NCI-H345 treated with DMSO at 0.1 percent for 48 hours (cell line): ENCODE results near the gene LENG1.
"Not testable (repeated sequence)": the region's sequence is repeated elsewhere in the genome, so short reads cannot be mapped to it uniquely, and the experiment has no call there.

Experiments
- DNase-seq: peaks from one replicate; lab custom pipeline; 2025; ENCODE audit not compliant: unreplicated experiment; lab: John Stamatoyannopoulos, UW

LENG1 gene

DNA sequence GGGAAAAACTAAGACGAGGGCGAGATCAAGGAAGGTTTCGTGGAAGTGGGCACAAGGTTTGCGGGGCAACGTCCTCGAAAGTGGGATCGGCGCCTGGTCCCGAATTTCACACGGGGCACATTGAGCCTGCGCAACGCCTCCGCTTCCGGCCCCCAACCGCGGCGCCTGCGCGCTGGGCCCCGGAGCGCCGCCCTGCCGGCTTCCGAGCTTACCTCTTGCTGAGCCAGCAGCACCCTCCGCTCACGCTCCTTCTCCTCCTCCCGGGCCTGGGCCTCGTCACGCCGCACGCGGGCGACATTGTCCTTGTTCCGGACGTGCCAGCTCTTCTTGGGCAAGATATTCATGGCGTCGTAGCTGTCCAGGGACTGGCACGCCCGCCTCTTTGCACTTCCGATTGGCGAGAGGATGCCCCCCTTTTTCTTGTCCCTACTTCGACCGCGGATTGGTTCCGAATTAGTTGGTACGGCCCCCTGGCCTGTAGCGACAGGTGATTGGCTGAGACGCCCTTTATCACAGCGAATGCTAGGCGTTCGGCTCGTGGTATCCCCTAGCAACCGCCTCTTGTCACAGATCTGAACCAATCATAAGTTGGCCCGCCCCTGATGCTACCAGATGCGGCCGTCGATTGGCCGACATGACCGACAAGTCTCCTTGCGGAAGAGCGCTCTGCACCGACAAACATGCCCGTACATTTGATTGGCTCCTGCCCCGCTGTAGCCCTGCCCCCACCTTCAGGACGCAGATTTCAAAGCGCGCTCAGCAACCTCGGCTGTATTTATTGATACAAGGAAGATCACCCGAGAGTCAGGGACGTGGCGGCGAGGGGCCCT lies at the start of gene LENG1:
LENG1 (minus strand) TSS at position 370 of the 830 bp plus-strand sequence; CDS start at position 344, 26 bp downstream.
- DNase-seq: peak; percentile 94

DNA sequence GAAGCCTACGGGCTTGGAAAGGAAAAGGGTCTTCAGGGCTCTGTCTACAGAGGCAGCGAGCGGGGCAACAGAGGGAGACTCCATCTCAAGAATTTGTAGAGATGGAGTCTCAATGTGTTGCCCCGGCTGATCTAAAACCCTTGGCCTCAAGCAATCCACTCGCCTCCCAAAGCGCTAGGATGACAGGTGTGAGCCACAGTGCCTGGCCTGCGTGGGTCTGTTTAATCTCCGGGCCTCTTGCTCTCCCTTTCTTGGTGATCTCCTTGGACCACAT lies 49.2 kb upstream of the LENG1 start:
- no peak for DNase-seq

DNA sequence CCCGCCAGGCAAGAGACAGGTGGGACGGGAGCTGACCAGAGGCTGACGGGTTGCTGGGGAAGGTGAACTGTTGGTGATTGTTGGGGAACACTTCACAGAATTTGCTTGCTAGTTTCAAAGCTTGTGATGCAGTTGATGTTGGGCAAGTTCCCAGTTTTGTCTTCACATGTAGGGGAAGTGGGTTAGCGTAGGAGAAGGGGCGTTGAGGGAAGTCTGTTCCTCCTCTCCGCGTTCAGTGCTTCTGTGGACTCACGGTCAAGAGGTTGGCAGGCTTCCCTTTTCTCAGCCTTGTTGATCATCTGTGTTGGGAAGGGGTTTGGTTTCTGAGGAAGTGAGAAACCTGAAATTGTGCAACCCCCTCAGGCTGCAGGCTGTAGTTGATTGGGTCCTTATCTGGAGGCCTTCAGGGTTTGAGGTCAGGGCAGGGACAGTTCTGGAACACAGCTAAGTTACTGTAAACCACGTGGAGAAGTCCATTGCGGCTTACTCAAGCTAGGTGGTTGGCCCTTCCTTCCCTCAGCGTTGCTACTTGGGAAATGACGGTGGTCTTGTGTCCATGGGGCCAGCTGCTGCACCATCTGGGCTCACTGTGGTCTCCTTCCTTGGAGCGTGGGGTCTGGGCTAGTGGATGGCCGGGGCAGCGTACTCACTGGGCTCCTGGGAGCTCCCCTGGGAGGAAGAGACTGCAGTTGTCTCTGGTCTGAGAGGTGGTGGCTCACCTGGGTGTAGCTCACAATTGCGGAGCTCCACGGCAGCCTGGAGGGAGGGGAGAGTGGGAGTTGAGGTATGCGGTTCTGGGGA lies 48.7 kb upstream of the LENG1 start:
- DNase-seq: no peak

DNA sequence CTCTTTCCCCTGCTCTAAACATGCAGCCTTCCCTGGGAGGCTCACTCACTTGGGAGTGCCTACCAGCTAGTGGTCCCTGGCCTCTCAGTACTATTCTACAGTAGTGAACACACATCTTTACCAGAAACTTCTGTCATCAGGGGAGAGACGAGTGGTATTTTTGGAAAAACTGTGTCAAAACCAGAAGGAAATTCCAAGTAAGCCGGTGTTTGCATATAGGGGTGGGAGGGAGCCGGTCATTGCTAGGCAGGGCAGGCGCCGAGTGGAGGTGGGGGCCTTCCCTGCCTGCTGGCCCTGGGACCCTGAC lies 48.1 kb upstream of the LENG1 start:
- no peak for DNase-seq

DNA sequence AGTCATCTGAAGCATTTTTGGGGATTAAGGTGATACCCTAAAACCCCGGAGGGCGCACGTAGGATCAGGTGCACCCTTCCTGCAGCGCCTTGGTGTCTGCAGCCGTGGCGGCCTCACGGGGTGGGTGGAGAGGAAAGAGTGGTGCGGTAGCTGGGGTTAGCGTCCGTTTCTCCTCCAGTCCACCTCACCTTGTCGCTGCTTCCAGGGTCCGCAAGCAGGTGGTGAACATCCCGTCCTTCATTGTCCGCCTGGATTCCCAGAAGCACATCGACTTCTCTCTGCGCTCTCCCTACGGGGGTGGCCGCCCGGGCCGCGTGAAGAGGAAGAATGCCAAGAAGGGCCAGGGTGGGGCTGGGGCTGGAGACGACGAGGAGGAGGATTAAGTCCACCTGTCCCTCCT lies 47.7 kb upstream of the LENG1 start:
- not testable (repeated sequence) for DNase-seq

DNA sequence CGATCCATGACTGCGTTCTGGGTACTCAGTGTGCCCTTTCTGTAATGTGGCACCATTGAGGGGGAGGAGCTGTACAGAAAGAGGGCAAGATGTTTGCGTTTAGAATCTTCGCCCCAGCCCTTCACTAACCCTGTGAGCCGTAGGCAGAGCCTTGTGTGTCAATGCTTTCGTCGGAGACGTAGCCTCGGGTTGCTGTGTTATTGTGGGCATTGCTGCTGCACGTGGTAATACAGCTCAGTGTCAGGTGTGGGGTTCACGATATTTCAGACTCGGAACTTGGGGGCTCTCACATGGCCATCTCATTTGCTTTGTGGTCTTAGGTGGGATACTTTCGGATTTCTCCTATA lies 47.3 kb upstream of the LENG1 start:
- no peak for DNase-seq

DNA sequence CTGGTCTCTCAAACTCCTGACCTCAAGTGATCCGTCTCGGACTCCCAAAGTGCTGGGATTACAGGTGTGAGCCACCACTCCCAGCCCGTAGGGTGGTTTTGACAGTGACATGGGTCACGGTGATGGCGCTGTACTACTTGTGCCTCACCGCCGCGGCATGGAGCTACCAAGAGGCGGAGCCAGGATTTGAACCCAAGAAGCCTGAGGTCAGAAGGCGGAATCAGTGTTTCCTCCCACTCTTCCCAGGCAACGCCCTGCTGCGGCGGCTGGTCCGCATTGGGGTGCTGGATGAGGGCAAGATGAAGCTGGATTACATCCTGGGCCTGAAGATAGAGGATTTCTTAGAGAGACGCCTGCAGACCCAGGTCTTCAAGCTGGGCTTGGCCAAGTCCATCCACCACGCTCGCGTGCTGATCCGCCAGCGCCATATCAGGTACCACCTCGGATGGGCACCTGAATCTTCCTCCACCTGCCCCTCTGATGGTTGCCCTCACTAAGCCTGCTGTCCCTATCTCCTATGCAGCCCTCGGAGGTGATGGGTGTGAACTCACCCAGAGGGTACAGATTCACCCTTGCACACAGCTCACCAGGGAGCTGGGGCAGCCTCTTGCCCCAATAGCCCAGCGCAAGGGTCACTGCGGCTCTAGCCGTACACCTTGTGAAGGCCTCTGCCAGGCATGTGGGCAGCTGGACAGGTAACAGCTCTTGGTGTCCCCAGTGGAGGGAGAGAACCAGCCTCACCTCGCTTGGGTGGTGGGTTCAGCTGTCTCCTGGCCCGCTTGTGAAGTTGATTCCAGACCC lies 46.7 kb upstream of the LENG1 start:
- DNase-seq: no peak

DNA sequence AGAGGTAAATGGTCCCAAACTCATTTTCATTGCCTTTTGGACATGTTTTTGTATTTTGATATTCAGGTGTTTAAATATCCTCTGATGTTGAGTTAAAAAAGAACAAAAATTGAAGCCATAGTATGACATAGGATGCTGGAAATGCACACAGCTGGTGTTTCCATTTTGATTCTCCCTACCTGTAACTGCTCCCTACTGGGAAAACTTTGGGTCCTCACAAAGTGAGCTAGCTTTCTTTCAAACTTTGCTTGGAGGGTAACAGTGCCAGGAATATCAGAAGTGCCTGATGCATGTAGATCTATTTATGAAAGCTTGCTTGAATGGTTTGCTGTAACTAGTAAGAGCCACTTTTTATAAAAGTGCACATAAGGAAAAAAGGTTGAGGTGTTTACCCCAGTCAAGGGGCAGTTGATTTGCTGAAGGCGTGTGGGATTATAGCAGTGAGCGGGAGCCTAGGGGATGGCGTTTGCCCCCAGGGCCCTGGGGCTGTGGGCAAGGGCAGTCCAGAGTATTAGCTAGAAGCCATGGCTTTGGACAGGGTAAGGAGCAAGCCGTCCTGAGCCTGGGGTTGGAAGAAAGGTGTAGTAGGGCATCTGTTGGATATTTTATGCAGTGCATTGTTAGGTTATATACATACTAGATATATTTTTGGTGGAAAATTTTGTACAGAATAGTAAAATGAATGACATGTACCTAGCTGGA lies 45.4 kb upstream of the LENG1 start:
- no peak for DNase-seq

DNA sequence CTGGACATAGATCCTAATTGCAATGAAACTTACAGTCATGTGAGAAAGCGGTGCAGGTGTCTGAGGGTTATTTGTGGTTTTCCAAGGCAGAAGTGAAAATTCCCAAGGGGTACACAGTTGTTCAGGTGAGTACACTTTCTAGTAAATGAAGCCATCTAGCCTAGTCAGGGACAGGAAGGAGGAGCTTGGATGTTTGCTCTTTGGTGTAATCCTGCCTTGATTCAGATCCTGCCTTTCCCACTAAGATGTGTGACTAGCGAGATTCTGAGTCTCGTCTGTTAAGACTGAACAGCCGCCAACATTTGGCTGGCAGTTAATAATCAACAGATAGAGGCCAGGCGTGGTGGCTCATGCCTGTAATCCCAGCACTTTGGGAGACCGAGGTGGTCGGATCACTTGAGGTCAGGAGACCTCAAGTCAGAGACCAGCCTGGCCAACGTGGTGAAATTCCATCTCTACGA lies 43.7 kb upstream of the LENG1 start:
- no peak for DNase-seq

DNA sequence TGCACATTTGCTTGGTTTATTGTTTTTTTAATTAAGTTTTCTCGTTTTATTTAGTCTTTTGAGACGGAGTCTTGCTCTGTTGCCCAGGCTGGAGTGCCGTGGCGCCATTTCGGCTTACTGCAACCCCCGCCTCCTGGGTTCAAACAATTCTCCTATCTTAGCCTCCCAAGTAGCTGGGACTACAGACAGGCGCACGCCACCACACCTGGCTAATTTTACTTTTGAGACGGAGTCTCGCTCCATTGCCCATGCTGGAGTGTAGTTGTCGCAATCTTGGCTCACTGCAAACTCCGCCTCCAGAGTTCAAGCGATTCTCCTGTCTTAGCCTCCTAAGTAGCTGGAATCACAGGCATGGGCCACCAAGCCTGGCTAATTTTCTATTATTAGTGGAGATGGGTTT lies 42.5 kb upstream of the LENG1 start:
- DNase-seq: no peak

DNA sequence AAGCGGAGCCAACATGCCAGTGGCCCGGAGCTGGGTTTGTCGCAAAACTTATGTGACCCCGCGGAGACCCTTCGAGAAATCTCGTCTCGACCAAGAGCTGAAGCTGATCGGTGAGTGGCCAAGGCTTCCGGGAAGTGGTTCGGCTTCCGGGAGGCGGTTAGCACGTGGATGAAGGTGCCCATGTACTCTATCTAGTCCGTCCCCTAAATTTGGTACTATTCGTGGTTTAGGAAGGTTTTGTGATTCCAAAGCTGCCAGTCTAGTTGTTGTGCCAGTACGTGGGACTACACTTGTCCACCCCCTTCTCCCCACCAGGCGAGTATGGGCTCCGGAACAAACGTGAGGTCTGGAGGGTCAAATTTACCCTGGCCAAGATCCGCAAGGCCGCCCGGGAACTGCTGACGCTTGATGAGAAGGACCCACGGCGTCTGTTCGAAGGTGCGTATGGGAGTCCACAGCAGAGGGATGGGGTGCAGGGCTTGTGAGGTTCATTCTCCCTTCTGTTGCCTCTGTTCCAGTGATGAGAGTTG lies 41.7 kb upstream of the LENG1 start:
- no peak for DNase-seq

DNA sequence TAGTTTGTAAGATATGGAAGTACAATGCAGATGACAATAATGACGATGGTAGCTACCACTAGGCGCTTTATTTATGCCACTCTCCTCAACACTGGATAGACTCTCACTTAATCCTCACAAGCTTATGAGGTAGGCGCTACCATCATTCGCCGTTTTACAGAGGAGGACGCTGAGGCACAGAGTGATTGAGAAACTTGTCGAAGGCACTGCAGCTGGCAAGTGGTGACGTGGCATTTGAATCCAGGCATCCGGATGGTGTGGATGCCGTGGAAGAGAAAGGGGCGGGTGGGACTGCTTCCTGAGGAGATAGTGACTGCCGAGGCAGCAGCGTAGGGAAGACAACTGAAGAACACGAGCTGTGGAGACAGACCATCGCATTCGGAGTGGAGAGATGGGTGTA lies 39.9 kb upstream of the LENG1 start:
- DNase-seq: no peak

DNA sequence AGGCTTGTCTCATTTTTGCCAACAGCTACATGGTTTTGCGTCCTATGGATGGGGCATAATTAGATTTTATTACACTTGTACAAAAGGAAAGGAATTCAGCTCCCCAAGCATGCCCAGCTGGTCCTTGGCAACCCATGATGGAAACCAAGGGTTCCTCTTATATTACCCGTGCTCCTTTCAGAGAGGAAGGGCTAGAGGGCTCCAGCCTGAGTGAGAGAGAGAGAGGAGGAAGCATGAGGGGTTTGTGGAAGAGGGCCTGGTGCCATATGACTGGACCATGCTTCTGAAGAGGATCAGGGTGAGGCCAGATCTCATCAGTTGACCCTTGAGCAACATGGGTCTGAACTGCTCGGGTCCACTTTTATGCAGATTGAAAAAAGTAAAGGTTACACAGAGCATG lies 37.6 kb upstream of the LENG1 start:
- DNase-seq: no peak

DNA sequence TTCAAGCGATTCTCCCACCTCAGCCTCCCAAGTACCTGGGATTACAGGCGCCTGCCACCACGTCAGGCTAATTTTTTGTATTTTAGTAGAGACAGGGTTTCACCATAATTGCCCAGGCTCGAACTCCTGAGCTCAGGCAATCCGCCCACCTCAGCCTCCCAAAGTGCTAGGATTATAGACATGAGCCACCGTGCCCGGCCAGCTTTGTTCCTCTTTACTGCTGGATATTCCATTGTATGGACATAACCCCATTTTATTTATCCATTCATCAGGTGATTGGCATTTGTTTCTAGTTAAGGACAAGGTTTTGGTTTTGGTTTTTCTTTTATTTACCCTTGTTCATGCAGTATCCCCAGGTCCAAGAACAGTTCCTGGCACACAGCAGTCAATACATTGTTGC lies 37.0 kb upstream of the LENG1 start:
- DNase-seq: no peak

DNA sequence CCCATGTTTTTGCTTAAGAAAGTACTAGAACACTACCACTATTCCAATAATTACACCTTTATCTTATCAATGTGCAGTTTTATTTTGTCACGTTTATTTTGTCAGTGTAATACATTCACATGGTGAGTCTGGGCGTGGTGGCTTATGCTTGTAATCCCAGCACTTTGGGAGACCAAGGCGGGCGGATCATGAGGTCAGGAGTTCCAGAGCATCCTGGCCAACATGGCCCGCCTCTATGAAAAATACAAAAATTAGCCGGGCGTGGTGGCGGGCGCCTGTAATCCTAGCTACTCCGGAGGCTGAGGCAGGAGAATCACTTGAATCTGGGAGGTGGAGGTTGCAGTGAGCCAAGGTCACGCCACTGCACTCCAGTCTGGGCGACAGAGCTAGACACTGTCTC lies 34.9 kb upstream of the LENG1 start:
- not testable (repeated sequence) for DNase-seq

DNA sequence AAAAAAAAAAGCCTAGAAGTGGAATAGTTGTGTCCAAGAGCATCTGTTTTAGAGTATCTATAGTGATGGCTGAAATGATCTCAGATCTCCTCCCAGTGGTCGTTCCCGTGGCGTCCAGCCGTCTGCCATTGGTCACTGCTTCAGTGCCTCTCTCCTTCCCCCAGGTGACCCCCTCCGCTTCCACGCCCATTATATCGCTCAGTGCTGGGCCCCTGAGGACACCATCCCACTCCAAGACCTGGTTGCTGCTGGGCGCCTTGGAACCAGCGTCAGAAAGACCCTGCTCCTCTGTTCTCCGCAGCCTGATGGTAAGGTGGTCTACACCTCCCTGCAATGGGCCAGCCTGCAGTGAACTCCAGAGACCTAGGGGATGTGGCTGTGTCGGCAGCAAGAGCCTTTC lies 33.5 kb upstream of the LENG1 start:
- DNase-seq: no peak

DNA sequence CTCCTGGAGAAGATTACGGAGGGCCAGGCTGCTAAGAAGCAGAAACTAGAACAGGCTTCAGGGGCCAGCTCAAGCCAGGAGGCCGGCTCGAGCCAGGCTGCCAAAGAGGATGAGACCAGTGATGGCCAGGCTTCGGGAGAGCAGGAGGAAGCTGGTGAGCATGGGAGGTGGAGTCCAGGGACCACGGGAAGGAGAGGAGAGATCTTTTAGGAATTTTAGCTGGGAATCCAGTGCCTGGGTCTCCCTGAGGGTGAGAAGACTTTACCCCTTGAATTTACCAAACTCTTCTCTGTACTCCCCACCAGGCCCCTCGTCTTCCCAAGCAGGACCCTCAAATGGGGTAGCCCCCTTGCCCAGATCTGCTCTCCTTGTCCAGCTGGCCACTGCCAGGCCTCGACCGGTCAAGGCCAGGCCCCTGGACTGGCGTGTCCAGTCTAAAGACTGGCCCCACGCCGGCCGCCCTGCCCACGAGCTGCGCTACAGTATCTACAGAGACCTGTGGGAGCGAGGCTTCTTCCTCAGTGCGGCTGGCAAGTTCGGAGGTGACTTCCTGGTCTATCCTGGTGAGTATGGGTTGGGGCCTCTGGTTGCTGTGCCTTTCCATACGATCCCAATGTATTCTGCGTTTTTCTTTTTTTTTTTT lies 32.4 kb upstream of the LENG1 start:
- no peak for DNase-seq

DNA sequence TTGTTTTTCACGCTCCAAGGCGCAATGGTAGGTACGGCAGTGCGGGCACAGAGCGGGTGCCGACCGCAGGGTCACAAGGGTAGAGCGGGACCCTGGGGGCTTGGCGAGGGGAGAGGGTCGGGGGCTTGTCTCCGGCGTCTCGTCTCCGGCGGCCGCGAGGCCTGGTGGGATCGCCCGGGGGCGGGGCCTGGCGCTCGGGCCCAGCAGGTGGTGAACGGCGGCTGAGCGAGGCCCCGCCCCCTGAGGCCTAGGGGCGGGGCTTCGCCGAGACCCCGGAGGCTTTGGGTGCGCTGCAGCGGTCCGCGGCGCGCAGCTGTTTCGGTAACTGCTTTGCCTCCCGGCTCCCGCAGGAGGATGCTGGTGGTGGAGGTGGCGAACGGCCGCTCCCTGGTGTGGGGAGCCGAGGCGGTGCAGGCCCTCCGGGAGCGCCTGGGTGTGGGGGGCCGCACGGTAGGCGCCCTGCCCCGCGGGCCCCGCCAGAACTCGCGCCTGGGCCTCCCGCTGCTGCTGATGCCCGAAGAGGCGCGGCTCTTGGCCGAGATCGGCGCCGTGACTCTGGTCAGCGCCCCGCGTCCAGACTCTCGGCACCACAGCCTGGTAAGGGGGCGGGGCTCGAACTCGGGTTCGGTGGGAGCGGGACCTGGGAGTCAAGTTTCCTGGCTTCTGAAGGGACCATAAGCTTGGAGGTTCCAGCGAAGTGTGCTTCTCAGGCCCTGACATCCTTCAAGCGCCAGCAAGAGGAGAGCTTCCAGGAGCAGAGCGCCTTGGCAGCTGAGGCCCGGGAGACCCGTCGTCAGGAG lies 31.7 kb upstream of the LENG1 start, which contains the start of gene TSEN34:
TSEN34 (plus strand) TSS at position 298 of the 800 bp plus-strand sequence; CDS start at position 355, 57 bp downstream.
- DNase-seq: peak; percentile 34

DNA sequence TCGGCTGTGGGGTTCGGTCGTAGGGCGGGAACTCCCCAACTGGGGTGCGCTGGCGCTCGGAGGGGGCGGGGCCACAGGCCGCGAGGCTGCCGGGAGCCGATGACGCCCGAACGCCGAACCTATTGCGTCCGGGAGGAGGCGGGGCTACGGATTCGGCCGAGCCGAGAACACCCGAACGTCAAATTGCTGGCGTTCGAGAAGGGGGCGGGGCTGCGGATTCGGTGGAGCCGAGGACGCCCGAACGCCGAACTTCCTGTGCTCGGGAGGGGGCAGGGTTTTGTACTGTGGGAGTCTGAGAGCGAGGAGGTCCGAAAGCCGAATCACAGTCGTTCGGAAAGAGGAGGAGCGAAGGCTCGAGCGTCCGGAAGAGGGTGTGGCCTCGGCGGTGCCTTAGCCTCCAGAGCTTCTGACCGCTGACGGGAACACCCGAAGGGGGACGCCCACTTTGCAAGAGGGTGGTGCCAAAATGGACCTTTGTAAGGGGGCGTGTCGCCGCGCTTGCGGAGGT lies 31.0 kb upstream of the LENG1 start:
- DNase-seq: peak; percentile 93
